LNCaP clone FGC (cell line): ENCODE data around the gene UGGT1.
"Not testable (repeated sequence)": the region's sequence is repeated elsewhere in the genome, so short reads cannot be mapped to it uniquely, and the experiment has no call there.

Source experiments
- DNase-seq: peaks from one replicate; pipeline ENCODE4 v3.0.0-alpha.2; 2011; ENCODE audit warnings: low read depth
- H3K4me3 ChIP-seq: 2 replicates; pipeline ENCODE4 v1.5.1; 2011; ENCODE audit warnings: mild to moderate bottlenecking, low read depth, low read length, control low read depth
- TF ChIP-seq, protein P1 (sequence below): IDR thresholded peaks from 2 replicates; pipeline ENCODE4 v1.5.1; 2012; ENCODE audit warnings: mild to moderate bottlenecking; ENCODE audit not compliant: control insufficient read depth, insufficient read depth; ENCODE audit errors: extremely low read depth

The UGGT1 gene

DNA sequence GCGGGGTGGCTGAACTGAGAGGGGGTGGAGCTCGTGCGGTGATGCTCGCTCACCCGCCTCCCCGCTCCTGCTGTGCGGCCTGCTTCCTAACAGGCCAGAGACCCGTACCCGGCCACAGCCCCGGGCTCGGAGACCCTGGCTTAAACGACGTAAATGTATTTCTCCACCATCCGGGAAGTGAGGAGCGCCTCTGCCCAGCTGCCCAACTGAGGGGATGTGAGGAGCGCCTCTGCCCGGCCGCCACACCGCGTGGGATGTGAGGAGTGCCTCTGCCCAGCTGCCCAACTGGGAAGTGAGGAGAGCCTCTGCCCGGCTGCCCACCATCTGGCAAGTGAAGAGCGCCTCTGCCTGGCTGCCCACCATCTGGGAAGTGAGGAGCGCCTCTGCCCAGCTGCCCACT is 117.0 kb downstream of the UGGT1 start:
- TF ChIP-seq, protein P1, sequence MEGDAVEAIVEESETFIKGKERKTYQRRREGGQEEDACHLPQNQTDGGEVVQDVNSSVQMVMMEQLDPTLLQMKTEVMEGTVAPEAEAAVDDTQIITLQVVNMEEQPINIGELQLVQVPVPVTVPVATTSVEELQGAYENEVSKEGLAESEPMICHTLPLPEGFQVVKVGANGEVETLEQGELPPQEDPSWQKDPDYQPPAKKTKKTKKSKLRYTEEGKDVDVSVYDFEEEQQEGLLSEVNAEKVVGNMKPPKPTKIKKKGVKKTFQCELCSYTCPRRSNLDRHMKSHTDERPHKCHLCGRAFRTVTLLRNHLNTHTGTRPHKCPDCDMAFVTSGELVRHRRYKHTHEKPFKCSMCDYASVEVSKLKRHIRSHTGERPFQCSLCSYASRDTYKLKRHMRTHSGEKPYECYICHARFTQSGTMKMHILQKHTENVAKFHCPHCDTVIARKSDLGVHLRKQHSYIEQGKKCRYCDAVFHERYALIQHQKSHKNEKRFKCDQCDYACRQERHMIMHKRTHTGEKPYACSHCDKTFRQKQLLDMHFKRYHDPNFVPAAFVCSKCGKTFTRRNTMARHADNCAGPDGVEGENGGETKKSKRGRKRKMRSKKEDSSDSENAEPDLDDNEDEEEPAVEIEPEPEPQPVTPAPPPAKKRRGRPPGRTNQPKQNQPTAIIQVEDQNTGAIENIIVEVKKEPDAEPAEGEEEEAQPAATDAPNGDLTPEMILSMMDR = no peak

DNA sequence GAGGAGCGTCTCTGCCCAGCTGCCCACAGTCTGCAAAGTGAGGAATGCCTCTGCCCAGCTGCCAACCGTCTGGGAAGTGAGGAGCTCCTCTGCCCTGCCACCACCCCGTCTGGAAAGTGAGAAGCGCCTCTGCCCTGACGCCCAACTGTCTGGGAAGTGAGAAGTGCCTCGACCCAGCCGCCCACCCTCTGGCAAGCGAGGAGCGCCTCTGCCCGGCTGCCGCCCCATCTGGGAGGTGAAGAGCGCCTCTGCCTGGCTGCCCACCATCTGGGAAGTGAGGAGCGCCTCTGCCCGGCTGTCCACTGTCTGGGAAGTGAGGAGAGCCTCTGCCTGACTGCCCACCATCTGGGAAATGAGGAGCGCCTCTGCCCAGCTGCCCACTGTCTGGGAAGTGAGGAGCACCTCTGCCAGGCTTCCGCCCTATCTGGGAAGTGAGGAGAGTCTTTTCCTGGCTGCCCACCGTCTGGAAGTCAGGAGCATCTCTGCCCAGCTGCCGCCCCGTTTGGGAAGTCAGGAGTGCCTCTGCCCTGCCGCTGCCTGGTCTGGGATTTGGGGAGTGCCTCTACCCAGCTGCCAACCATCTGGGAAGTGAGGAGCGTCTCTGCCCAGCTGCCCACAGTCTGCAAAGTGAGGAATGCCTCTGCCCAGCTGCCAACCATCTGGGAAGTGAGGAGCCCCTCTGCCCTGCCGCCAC is 117.8 kb downstream of the UGGT1 start:
- H3K4me3 ChIP-seq, DNase-seq: not testable (repeated sequence)

More for the DNA sequence above, 117.0 kb downstream of the UGGT1 start:
- H3K4me3 ChIP-seq = no peak overlapping the region
- DNase-seq = no peak

DNA sequence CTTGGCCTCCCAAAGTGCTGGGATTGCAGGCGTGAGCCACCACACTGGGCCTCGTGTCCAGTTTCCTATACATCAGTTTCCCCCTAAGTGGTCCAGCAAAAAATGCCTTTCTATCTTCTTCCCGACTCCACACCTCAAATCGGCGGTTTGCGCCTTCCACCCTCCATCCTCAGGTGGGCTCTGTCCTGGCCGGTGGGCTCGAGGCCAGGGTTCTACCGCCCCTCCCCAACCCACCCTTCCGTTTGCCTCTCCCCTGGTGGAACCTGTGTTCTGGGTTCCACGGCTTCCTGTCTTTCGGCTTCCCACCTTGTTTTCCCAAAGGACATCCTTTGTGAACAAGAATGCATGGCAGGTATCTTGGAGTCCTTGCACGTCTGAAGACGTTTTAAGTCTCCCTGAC is 123.3 kb downstream of the UGGT1 start:
- no peak overlapping the region for H3K4me3 ChIP-seq
- TF ChIP-seq, protein P1 = no peak
- no peak for DNase-seq

- TF ChIP-seq, protein P1 = no peak
- DNase-seq = no peak
- H3K4me3 ChIP-seq = no peak overlapping the region
Measured at GRCh38 chr2:128214866-128215460, 124.0 kb downstream of the UGGT1 start.

GRCh38 chr2:128215897-128216642 is 125.1 kb downstream of the UGGT1 start:
- DNase-seq = no peak
- H3K4me3 ChIP-seq = no peak overlapping the region
- TF ChIP-seq, protein P1 = no peak

GRCh38 chr2:128217671-128218070 is 126.7 kb downstream of the UGGT1 start:
- peak; percentile 55 for DNase-seq
- TF ChIP-seq, protein P1 = no peak
- H3K4me3 ChIP-seq = no peak overlapping the region

DNA sequence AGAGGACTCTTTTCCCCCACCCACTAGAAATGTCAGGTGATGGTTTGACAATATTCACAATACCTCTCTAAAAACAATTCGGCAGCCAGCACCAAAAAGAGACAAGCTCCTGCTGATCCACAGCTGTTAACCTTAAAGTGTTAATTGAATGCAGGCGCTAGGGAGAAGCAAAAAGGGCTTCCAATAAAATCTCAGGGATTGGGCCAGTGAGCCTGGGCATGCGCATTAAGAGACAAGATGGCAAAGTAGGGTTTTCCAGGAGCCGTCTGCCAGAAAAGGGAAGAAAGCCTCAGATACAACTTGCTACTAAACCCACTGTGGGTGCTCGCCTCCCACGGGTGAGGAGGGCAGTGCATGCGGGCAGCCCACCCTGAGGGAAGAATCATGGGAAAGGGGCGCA is 128.9 kb downstream of the UGGT1 start:
- DNase-seq = no peak
- TF ChIP-seq, protein P1 = no peak
- no peak overlapping the region for H3K4me3 ChIP-seq
